ENCODE results near the gene LAMC2. TPM values are rescaled to one million over a fixed set of nuclear protein-coding genes. Genes with fewer than 3 reads are reported as not detected.

The LAMC2 gene
- total and polyA plus RNA-seq, 8 donors: 38.1 to 104 (median 46.6) TPM

- peaks cover 17 to 31% of the 10 kb centered on the region in 2 donors for H3K4me1 ChIP-seq
- H3K9me3 ChIP-seq: no peaks in the 10 kb centered on the region
- ATAC-seq: no peak
- no peaks in the 10 kb centered on the region for H3K27me3 ChIP-seq
- DNase-seq: no peak
- intact Hi-C loops (cut with DNase I): no loop called here
- no peak overlapping the region for H3K4me3 ChIP-seq
- no peak overlapping the region for H3K27ac ChIP-seq
- no peak for TF ChIP-seq CTCF (IDR thresholded peaks at IDR 0.05)
- no peaks in the 10 kb centered on the region for H3K36me3 ChIP-seq
Measured at GRCh38 chr1:183284086-183284485, 98.0 kb downstream of the LAMC2 start.

- no peak overlapping the region for H3K27ac ChIP-seq
- H3K4me3 ChIP-seq: no peak overlapping the region
- no peak for TF ChIP-seq CTCF (IDR thresholded peaks at IDR 0.05)
- DNase-seq (no peak), ATAC-seq (no peak)
- no peaks in the 10 kb centered on the region for H3K27me3 ChIP-seq
- peaks cover 7 to 21% of the 10 kb centered on the region in 2 donors for H3K4me1 ChIP-seq
- no peaks in the 10 kb centered on the region for H3K36me3 ChIP-seq
- H3K9me3 ChIP-seq: no peaks in the 10 kb centered on the region
- intact Hi-C loops (cut with DNase I): no loop called here
Measured at GRCh38 chr1:183285256-183285655, 99.2 kb downstream of the LAMC2 start.

- no peak for DNase-seq
- H3K36me3 ChIP-seq: no peaks in the 10 kb centered on the region
Measured at GRCh38 chr1:183285746-183286145, 99.7 kb downstream of the LAMC2 start.

GRCh38 chr1:183287191-183287675, 101.2 kb downstream of the LAMC2 start:
- no peaks in the 10 kb centered on the region for H3K36me3 ChIP-seq
- intact Hi-C loops (cut with DNase I): no loop called here
- no peaks in the 10 kb centered on the region for H3K9me3 ChIP-seq
- no peaks in the 10 kb centered on the region for H3K27me3 ChIP-seq
- H3K27ac ChIP-seq: no peak overlapping the region
- DNase-seq: no peak
- no peak overlapping the region for H3K4me3 ChIP-seq
- peak; percentile 52 for ATAC-seq
- TF ChIP-seq CTCF (IDR thresholded peaks at IDR 0.05): no peak
- H3K4me1 ChIP-seq: peaks cover under 1 to 3% of the 10 kb centered on the region in 2 donors

More at GRCh38 chr1:183285746-183286145, 99.7 kb downstream of the LAMC2 start:
- no peak overlapping the region for H3K4me3 ChIP-seq
- H3K27me3 ChIP-seq: no peaks in the 10 kb centered on the region
- TF ChIP-seq CTCF (IDR thresholded peaks at IDR 0.05): no peak
- intact Hi-C loops (cut with DNase I): no loop called here
- H3K27ac ChIP-seq: no peak overlapping the region
- H3K4me1 ChIP-seq: peaks cover 7 to 18% of the 10 kb centered on the region in 2 donors
- ATAC-seq: no peak
- H3K9me3 ChIP-seq: no peaks in the 10 kb centered on the region

- Histone ChIP-seq H3K9me3 (no peaks in the 10 kb centered on the region), H3K4me1 (no peaks in the 10 kb centered on the region), H3K27ac (no peak overlapping the region), H3K27me3 (no peaks in the 10 kb centered on the region), H3K4me3 (no peak overlapping the region), H3K36me3 (no peaks in the 10 kb centered on the region)
- no peak for ATAC-seq
- intact Hi-C loops (cut with DNase I): no loop called here
- TF ChIP-seq CTCF (IDR thresholded peaks at IDR 0.05): no peak
- DNase-seq: no peak
Measured at GRCh38 chr1:183288583-183288982, 102.5 kb downstream of the LAMC2 start.

All from left lung (tissue), 10 donors.